ENCODE results near the gene MTMR3. TPM values are rescaled to one million over a fixed set of nuclear protein-coding genes. Genes with fewer than 3 reads are reported as not detected.

The MTMR3 gene
- total and polyA plus RNA-seq, 2 of the 8 experiments (the other 6 are each of a cell fraction or from before 2014, with no cell fraction given) = 16.9 to 18.5 TPM

GRCh38 chr22:29838599-29838956 lies 44.4 kb upstream of the MTMR3 start:
- Histone ChIP-seq H2BK120ac (replicated peaks; ENCODE audit: low read depth, low read length) (no peak overlapping the region), H3K4ac (replicated peaks; ENCODE audit: insufficient read length, low read depth, low read length) (peak overlapping the region; percentile 75), H3K9me3 (ENCODE audit: insufficient read depth in 2 of 2, low read depth in 1 of 2, low read length in 1 of 2) (no peaks in the 10 kb centered on the region), H3K9ac (replicated peaks in 1 of 4; ENCODE audit: extremely low read depth in 1 of 4, low read depth in 3 of 4, low read length in 3 of 4) (peak overlapping the region in 2 of 4 experiments; percentile 12 to 53; a peak in 2 of 7 replicates), H3K27me3 (replicated peaks in 1 of 4; ENCODE audit: control insufficient read depth in 3 of 4, extremely low read depth in 1 of 4, insufficient read depth in 3 of 4, low read length in 3 of 4) (no peaks in the 10 kb centered on the region), H3K36me3 (ENCODE audit: control insufficient read depth in 2 of 4, insufficient read depth in 4 of 4, low read length in 3 of 4) (no peaks in the 10 kb centered on the region; a peak in 1 of 8 replicates), H4K20me1 (replicated peaks in 1 of 2; ENCODE audit: control insufficient read depth in 1 of 2, insufficient read depth in 2 of 2, low read length in 2 of 2) (no peaks in the 10 kb centered on the region), H3K23ac (ENCODE audit: insufficient read length) (no peak overlapping the region), H3K56ac (replicated peaks; ENCODE audit: insufficient read length, low read depth, low read length) (no peak overlapping the region), H2AK5ac (ENCODE audit: low read depth, low read length) (no peak overlapping the region), H3K79me2 (ENCODE audit: control insufficient read depth in 1 of 2, insufficient read depth in 2 of 2, low read length in 2 of 2) (peaks cover 0 to 5% of the 10 kb centered on the region in 2 experiments; a peak in 1 of 4 replicates), H3K79me1 (ENCODE audit: low read depth, low read length) (peaks cover 3% of the 10 kb centered on the region; the same call in 1 of the 2 replicates), H3K4me2 (ENCODE audit: insufficient read depth in 1 of 2, low read depth in 2 of 2, low read length in 2 of 2) (peak overlapping the region; percentile 65 to 74), H3K23me2 (ENCODE audit: low read depth, low read length) (peaks cover 3% of the 10 kb centered on the region; the same call in 1 of the 2 replicates), H2BK15ac (ENCODE audit: low read length) (no peak overlapping the region), H2BK5ac (ENCODE audit: low read depth, low read length) (no peak overlapping the region), H2BK12ac (ENCODE audit: low read depth, low read length) (no peak overlapping the region), H4K8ac (ENCODE audit: extremely low read depth, insufficient read depth, low read length) (no peak overlapping the region), H4K5ac (ENCODE audit: insufficient read length, low read depth, low read length) (no peak overlapping the region), H3K4me3 (ENCODE audit: extremely low read depth in 1 of 4, insufficient read depth in 2 of 4, low read depth in 3 of 4, low read length in 4 of 4) (peak overlapping the region; percentile 28 to 78 (median 50); a peak in 7 of 8 replicates), H3K27ac (ENCODE audit: low read depth, low read length) (no peak overlapping the region), H2BK20ac (ENCODE audit: low read length) (no peak overlapping the region), H3K4me1 (replicated peaks in 1 of 4; ENCODE audit: control insufficient read depth in 3 of 4, insufficient read depth in 4 of 4, low read length in 3 of 4) (peaks cover 0 to 4% (median 0%) of the 10 kb centered on the region in 4 experiments; a peak in 2 of 7 replicates), H3K18ac (ENCODE audit: extremely low read depth, low read length) (no peak overlapping the region), H3K14ac (ENCODE audit: insufficient read length) (no peak overlapping the region), H4K91ac (replicated peaks; ENCODE audit: insufficient read length, low read length) (no peak overlapping the region), H2AFZ (ENCODE audit: low read length) (peak overlapping the region; percentile 47; the same call in 1 of the 2 replicates)
- WGBS, 2 experiments (ENCODE audit: extremely low coverage in 1 of 2, insufficient coverage in 1 of 2, insufficient read length in 1 of 2, insufficient replicate concordance in 2 of 2, low coverage in 1 of 2, low lambda C conversion rate in 2 of 2, missing lambda C conversion rate in 1 of 2) = 66% methylated on average over 5 of the region's 5 CpGs; no CpG with 5 or more reads in 1 of the 2 experiments
- ChIA-PET POLR2A (ENCODE audit: partially characterized antibody) (interaction anchor here (1.0 to 1.3 kb wide), 2 partner anchors 31 to 259 kb away, joined by 3 read pairs; no protein-coding TSS in a partner anchor), CTCF (ENCODE audit: partially characterized antibody) (no interaction called here)
- no peak for FAIRE-seq
- DNase-seq (ENCODE audit: low read depth in 1 of 2, low spot score in 2 of 2) = no peak
- TF ChIP-seq EZH2 (IDR thresholded peaks at IDR 0.05; ENCODE audit: low read depth, low read length, severe bottlenecking) (no peak), MAX (IDR thresholded peaks at IDR 0.05) (no peak), ATF2 (IDR thresholded peaks at IDR 0.05; ENCODE audit: low read length) (no peak), TEAD4 (IDR thresholded peaks at IDR 0.05; ENCODE audit: low read depth, low read length) (no peak), CHD2 (IDR thresholded peaks at IDR 0.05; ENCODE audit: low read length) (no peak), GABPA (IDR thresholded peaks at IDR 0.05; ENCODE audit: borderline replicate concordance, insufficient read depth, low read length) (no peak), SIN3A (conservative IDR thresholded peaks at IDR 0.05 in 1 of 2, IDR thresholded peaks at IDR 0.05 in 1 of 2; ENCODE audit: low read depth in 1 of 2, low read length in 2 of 2) (no peak), JUN (IDR thresholded peaks at IDR 0.05; ENCODE audit: low read depth, low read length) (no peak), NRF1 (IDR thresholded peaks at IDR 0.05; ENCODE audit: low read depth, low read length) (no peak), JUND (IDR thresholded peaks at IDR 0.05; ENCODE audit: low read length) (no peak), MAFK (IDR thresholded peaks at IDR 0.05; ENCODE audit: low read depth, low read length) (no peak), POLR2AphosphoS5 (IDR thresholded peaks at IDR 0.05; ENCODE audit: low read depth, low read length) (no peak)
